WERI-Rb-1 (cell line): Measurements from ENCODE around the gene MYO1F.
"Not testable (repeated sequence)": the region's sequence is repeated elsewhere in the genome, so short reads cannot be mapped to it uniquely, and the experiment has no call there.

Source experiments
- DNase-seq: peaks from one replicate; pipeline ENCODE4 v3.0.0-alpha.2; 2020
- H3K27ac ChIP-seq: fragments of 250-450 bp; sonication (Bioruptor Pico); 2 replicates; pipeline ENCODE4 v1.5.1; 2020; ENCODE audit warnings: mild to moderate bottlenecking, moderate library complexity
- H3K27me3 ChIP-seq: fragments of 250-450 bp; sonication (Bioruptor Pico); 2 replicates; pipeline ENCODE4 v1.5.1; 2021; ENCODE audit warnings: mild to moderate bottlenecking, low read depth, moderate library complexity; ENCODE audit not compliant: insufficient read depth, severe bottlenecking
- H3K36me3 ChIP-seq: fragments of 250-450 bp; sonication (Bioruptor Pico); 2 replicates; pipeline ENCODE4 v1.5.1; 2020; ENCODE audit warnings: mild to moderate bottlenecking, moderate library complexity
- H3K4me3 ChIP-seq: 2 replicates; pipeline ENCODE4 v1.5.1; 2011; ENCODE audit warnings: low read depth, mild to moderate bottlenecking, control low read depth, low read length
- H3K9me3 ChIP-seq: fragments of 250-450 bp; sonication (Bioruptor Pico); 2 replicates; pipeline ENCODE4 v1.5.1; 2021; ENCODE audit warnings: mild to moderate bottlenecking, moderate library complexity; ENCODE audit not compliant: severe bottlenecking
- TF ChIP-seq, protein P1 (sequence below): IDR thresholded peaks from 2 replicates; pipeline ENCODE4 v1.5.1; 2011; ENCODE audit warnings: low read depth, mild to moderate bottlenecking, control low read depth, inconsistent platforms, low read length

MYO1F gene

DNA sequence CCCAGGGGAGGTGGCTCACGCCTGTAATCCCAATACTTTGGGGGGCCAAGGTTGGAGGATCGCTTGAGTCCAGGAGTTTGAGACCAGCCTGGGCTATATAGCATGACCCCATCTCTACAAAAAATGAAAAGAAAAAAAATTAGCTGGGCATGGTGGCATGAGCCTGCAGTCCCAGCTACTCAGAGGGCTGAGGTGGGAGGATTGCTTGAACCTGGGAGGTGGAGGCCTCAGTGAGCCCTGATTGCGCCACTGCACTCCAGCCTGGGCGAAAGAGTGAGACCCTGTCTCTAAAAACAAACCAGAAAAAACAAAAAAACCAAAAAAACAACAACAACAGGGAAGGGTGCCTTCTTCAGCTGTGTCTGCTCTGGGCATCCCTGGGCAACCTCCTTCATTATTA is 499 bp upstream of the MYO1F start:
- no peak for DNase-seq
- no peak overlapping the region for H3K4me3 ChIP-seq
- no peaks in the 10 kb centered on the region for H3K36me3 ChIP-seq

DNA sequence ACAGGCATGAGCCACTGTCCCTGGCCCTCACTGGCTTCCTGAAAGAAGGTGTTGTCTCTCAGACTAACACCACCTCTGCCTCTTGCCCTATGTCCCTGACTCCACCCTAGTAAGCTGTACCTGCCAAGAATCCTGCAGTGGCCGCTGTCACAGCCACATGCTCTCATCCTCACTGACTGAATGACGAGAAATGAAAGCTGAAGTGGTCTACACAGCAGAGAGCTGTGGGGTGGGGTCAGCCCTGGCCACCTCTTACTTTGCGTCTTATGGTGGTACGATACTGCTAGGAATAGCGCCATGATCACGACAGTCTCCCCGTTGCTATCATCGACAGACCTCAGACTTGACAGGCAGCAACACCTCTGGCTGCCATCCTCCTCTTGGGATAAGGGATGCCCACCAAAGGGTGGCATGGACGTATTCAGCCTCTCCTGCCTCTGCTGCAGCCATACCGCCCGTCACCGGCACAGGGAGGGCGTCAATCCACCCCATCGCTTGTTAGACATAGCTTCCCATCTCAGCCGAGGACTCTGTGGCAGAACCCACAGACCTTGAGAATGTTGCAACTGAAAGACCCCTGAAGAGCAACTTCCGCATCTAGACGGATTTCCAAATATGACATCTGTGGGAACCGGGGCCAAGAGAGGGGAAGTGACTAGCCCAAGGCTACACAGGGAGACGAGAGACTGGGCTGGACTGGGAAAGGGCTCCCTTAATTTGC is 809 bp downstream of the MYO1F start:
- DNase-seq, result no peak
- Histone ChIP-seq H3K36me3 (no peaks in the 10 kb centered on the region), H3K9me3 (no peaks in the 10 kb centered on the region), H3K4me3 (no peak overlapping the region), H3K27me3 (peaks cover 61% of the 10 kb centered on the region), H3K27ac (no peak overlapping the region)
- TF ChIP-seq, protein P1, sequence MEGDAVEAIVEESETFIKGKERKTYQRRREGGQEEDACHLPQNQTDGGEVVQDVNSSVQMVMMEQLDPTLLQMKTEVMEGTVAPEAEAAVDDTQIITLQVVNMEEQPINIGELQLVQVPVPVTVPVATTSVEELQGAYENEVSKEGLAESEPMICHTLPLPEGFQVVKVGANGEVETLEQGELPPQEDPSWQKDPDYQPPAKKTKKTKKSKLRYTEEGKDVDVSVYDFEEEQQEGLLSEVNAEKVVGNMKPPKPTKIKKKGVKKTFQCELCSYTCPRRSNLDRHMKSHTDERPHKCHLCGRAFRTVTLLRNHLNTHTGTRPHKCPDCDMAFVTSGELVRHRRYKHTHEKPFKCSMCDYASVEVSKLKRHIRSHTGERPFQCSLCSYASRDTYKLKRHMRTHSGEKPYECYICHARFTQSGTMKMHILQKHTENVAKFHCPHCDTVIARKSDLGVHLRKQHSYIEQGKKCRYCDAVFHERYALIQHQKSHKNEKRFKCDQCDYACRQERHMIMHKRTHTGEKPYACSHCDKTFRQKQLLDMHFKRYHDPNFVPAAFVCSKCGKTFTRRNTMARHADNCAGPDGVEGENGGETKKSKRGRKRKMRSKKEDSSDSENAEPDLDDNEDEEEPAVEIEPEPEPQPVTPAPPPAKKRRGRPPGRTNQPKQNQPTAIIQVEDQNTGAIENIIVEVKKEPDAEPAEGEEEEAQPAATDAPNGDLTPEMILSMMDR, result no peak

More for the DNA sequence above, 499 bp upstream of the MYO1F start:
- Histone ChIP-seq H3K27ac (no peak overlapping the region), H3K9me3 (no peaks in the 10 kb centered on the region), H3K27me3 (peaks cover 58% of the 10 kb centered on the region)
- TF ChIP-seq, protein P1, result no peak

DNA sequence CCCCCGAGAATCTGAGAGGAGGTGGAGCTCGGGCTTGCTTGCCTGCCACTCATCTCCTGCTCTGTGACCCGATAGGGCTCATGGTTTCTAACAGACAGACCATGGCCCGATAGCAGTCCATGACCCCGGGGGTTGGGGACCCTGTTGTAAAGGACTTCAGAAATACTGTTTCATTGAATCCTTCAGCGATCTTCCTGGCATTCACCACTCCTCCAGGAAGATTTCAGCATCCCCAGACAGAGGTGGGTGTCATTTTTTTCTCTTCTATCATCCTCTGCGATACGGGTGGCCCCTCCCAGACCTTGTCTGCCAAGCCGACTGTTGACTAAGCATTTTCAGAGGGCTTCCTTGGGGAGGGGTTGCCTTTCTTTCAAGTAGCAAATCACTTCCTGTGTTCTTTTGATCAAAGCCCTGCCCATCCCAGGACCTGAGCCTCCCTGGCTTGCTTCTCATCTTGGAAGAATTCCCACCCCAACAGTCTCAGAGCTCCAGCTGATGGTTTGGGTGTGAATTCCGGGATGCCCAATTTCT is 1.7 kb downstream of the MYO1F start:
- Histone ChIP-seq H3K36me3 (no peaks in the 10 kb centered on the region), H3K4me3 (no peak overlapping the region), H3K27ac (no peak overlapping the region), H3K27me3 (peaks cover 61% of the 10 kb centered on the region), H3K9me3 (no peaks in the 10 kb centered on the region)
- DNase-seq, result no peak
- TF ChIP-seq, protein P1, result no peak

DNA sequence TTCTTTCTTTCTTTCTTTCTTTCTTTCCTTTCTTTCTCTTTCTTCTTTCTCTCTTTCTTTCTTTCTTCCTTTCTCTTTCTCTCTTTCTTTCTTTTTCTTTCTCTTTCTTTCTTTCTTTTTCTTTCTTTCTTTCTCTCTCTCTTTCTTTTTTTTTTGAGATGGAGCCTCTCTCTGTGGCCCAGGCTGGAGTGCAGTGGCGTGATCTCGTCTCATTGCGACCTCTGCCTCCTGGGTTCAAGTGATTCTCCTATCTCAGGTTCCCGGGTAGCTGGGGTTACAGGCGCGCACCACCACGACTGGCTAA is 2.7 kb downstream of the MYO1F start:
- H3K27ac ChIP-seq, H3K9me3 ChIP-seq, H3K36me3 ChIP-seq, H3K4me3 ChIP-seq, DNase-seq: not testable (repeated sequence)
- H3K27me3 ChIP-seq, result peaks cover 55% of the 10 kb centered on the region

DNA sequence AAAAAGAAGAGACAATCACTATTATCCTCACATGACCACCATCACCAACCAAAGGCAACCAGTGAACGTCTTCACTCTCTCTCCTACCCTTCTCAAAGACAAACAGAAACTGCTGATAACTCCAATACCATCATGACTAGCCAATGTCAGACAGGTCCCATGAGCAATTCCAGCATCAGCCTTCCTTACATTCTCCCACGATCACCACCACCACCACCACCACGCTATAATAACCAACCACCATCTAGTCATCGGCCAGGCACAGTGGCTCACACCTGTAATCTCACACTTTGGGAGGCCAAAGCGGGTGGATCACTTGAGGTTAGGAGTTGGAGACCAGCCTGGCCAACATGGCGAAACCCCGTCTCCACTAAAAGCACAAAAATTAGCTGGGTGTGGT is 3.9 kb downstream of the MYO1F start:
- DNase-seq, result no peak
- Histone ChIP-seq H3K27ac (no peak overlapping the region), H3K9me3 (no peaks in the 10 kb centered on the region), H3K36me3 (no peaks in the 10 kb centered on the region), H3K4me3 (no peak overlapping the region), H3K27me3 (peaks cover 42% of the 10 kb centered on the region)
- TF ChIP-seq, protein P1, result no peak

DNA sequence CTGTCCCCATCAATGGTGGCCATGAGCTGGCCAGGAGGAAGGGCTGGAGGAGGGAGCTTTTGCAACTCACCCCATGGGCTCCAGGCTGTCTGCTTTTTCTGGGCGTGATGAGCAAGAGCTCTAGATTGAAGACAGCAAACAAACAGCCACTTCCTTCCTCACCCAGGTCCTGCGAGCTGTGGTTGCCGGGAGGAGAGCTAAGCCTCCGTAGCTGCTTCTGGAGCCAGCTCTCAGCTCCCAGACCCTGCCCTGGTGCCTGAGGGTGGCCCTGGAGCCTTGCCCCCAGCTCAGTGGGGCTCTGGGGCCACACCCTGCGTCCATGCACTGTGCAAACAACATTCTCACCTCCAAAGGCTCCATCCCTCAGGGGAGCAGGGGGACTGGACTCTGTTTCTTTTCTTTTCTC is 6.2 kb downstream of the MYO1F start:
- no peak for DNase-seq
- Histone ChIP-seq H3K4me3 (no peak overlapping the region), H3K27me3 (peaks cover 24% of the 10 kb centered on the region), H3K9me3 (no peaks in the 10 kb centered on the region), H3K27ac (no peak overlapping the region), H3K36me3 (no peaks in the 10 kb centered on the region)
- TF ChIP-seq, protein P1, result no peak
